Gastrocnemius medialis (tissue), 4 donors: ENCODE results near the gene PRDX6.

Experiments
- CTCF ChIP-seq, 5 experiments: fragments of 450-650 bp in 3 of 5; fragments of 200-600 bp in 2 of 5; sonication (generic) in 2 of 5; IDR thresholded peaks in 4 of 5; conservative IDR thresholded peaks in 1 of 5; 1 replicate in 4 of 5; 2 replicates in 1 of 5; pipeline ENCODE4 v1.5.1; 2016 to 2019; ENCODE audit warnings: antibody characterized with exemption in 5 of 5, mild to moderate bottlenecking in 3 of 5, moderate library complexity in 3 of 5
- POLR2A ChIP-seq, 2 donors: fragments of 450-650 bp; IDR thresholded peaks; one replicate each; pipeline ENCODE4 v1.6.1; 2017; ENCODE audit warnings: antibody characterized with exemption in 2 of 2, mild to moderate bottlenecking in 2 of 2, moderate library complexity in 2 of 2

- TF ChIP-seq POLR2A (IDR thresholded peaks at IDR 0.05) (no peak), CTCF (IDR thresholded peaks at IDR 0.05 in 4 of 5, conservative IDR thresholded peaks at IDR 0.05 in 1 of 5) (no peak)
These were observed 12.0 kb downstream of the PRDX6 start for GRCh38 chr1:173489149-173489600.
